Endodermal cell (in vitro differentiated cells): ENCODE measurements around the gene KISS1R. TPM values are rescaled to one million over a fixed set of nuclear protein-coding genes. Genes with fewer than 3 reads are reported as not detected.
A peak's percentile ranks its signal among the peaks of the same experiment; 100 is the strongest.

Experiments used
- DNase-seq: peaks from one replicate; pipeline ENCODE4 v3.0.0-alpha.2; 2017
- H3K27ac ChIP-seq: 2 replicates; pipeline ENCODE4 v1.5.1; 2013; ENCODE audit warnings: mild to moderate bottlenecking, low read depth, low read length, moderate library complexity
- H3K27me3 ChIP-seq: 2 replicates; pipeline ENCODE4 v1.6.1; 2013; ENCODE audit warnings: mild to moderate bottlenecking, low read length, moderate library complexity; ENCODE audit not compliant: insufficient read depth, control insufficient read depth, poor library complexity, severe bottlenecking
- H3K36me3 ChIP-seq: 2 replicates; pipeline ENCODE4 v1.7.0; 2013; ENCODE audit warnings: mild to moderate bottlenecking, low read length, moderate library complexity; ENCODE audit not compliant: control insufficient read depth, insufficient read depth
- H3K4me1 ChIP-seq: one replicate; pipeline ENCODE4 v1.7.0; 2013; ENCODE audit warnings: low read length; ENCODE audit not compliant: control insufficient read depth, insufficient read depth
- H3K4me3 ChIP-seq: 2 replicates; pipeline ENCODE4 v1.5.1; 2013; ENCODE audit warnings: mild to moderate bottlenecking, low read length, moderate library complexity
- H3K9ac ChIP-seq: 2 replicates; pipeline ENCODE4 v1.6.1; 2013; ENCODE audit warnings: mild to moderate bottlenecking, low read length, moderate library complexity; ENCODE audit not compliant: poor library complexity, severe bottlenecking; ENCODE audit errors: extremely low read depth
- H3K9me3 ChIP-seq: 2 replicates; pipeline ENCODE4 v1.6.1; 2013; ENCODE audit warnings: mild to moderate bottlenecking, low read length, moderate library complexity; ENCODE audit not compliant: control insufficient read depth
- H3K27ac Mint-ChIP-seq: 2 replicates; pipeline ENCODE4 v1.8.0; 2020; ENCODE audit warnings: mixed read lengths
- H3K27me3 Mint-ChIP-seq: 2 replicates; pipeline ENCODE4 v1.8.0; 2021; ENCODE audit warnings: mild to moderate bottlenecking, mixed read lengths; ENCODE audit not compliant: insufficient read depth
- H3K36me3 Mint-ChIP-seq: 2 replicates; pipeline ENCODE4 v1.8.0; 2020; ENCODE audit warnings: low read depth, mixed read lengths
- H3K4me1 Mint-ChIP-seq: 2 replicates; pipeline ENCODE4 v1.8.0; 2020; ENCODE audit warnings: mixed read lengths
- H3K4me3 Mint-ChIP-seq: 2 replicates; pipeline ENCODE4 v1.8.0; 2020; ENCODE audit warnings: mild to moderate bottlenecking, moderate library complexity, mixed read lengths
- H3K9me3 Mint-ChIP-seq: 2 replicates; pipeline ENCODE4 v1.8.0; 2020; ENCODE audit warnings: mild to moderate bottlenecking, mixed read lengths
- CTCF ChIP-seq: fragments of 200-600 bp; sonication (generic); conservative IDR thresholded peaks from 2 replicates; pipeline ENCODE4 v1.5.0; 2021; ENCODE audit warnings: antibody characterized with exemption, mild to moderate bottlenecking
- WGBS, 2 experiments: methylation state at CpG; one replicate each; pipeline versions ENCODE4 v1.1.5 to v1.1.7; 2013; ENCODE audit warnings: missing lambda C conversion rate in 2 of 2, mixed read lengths in 1 of 2; ENCODE audit not compliant: insufficient coverage in 1 of 2, insufficient read length in 1 of 2; 5-methylcytosine and 5-hydroxymethylcytosine counted together
- total RNA-seq, 2 donors: library from RNA; stranded (reverse); fragmentation: NEBNext Ultra II Directional in 1 of 2; extraction: Animal tissue kit (Norgen Biotek cat#: 25700) in 1 of 2; gene quantifications; 2 replicates in 1 of 2; 3 replicates in 1 of 2; pipeline ENCODE4 v1.2.1, GENCODE V29; 2021

KISS1R gene
- total RNA-seq, 2 donors from 2014 or later, result 0.73 TPM; not detected in 1

DNA sequence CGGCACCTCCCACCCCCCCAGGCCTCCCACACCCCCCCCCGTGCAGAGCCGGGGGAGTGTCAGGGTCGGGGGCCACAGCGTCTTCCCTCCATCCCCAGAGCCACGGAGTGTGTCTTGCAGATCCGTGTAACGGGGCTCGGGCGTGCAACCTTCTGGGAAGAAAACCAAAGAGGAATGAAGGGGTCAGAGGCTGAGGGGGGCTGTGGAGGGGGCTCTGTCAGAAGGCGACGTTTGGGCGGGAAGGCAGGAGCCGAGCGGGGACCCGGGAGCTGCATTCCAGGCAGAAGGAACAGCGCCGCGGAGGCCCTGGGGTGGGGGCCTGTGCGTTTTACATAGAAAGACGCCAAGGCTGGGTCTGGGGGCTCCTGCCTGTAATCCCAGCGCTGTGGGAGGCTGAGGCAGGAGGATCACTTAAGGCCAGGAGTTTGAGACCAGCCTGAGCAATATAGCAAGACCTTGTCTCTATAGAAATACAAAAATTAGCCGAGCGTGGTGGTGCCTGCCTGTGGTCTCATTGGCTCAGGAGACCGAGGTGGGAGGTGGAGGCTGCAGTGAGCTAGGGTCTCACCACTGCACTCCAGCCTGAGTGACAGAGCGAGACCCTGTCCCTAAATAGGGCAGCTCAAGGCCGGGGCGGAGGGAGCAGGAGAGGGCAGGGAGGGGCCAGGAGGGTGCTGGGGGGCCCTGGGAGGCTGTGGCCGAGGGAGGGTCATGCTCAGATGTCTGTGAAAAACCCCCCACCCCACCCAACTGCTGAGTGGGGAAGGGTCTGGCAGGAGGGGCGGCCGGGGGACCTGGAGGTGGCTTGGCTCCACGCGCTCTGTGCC lies 36.5 kb downstream of the KISS1R start:
- Histone ChIP-seq H3K4me1 (peaks cover 6% of the 10 kb centered on the region), H3K27ac (peak overlapping the region; percentile 53)

GRCh38 chr19:954272-954671 lies 37.1 kb downstream of the KISS1R start:
- no peak overlapping the region for H3K4me3 Mint-ChIP-seq
- WGBS, 2 experiments, result 86 to 89% methylated on average over 9 to 14 of the region's 14 CpGs
- H3K27me3 Mint-ChIP-seq, result no peaks in the 10 kb centered on the region
- TF ChIP-seq CTCF, result no peak
- H3K4me3 ChIP-seq, result no peak overlapping the region
- H3K9ac ChIP-seq, result no peak overlapping the region
- H3K27ac ChIP-seq, result peak overlapping the region; percentile 24
- no peak for DNase-seq
- H3K27ac Mint-ChIP-seq, result peak overlapping the region; percentile 90
- peaks cover 19% of the 10 kb centered on the region for H3K4me1 Mint-ChIP-seq
- H3K9me3 ChIP-seq, result no peaks in the 10 kb centered on the region
- peaks cover 6% of the 10 kb centered on the region for H3K36me3 ChIP-seq
- peaks cover 9% of the 10 kb centered on the region for H3K36me3 Mint-ChIP-seq
- H3K4me1 ChIP-seq, result peaks cover 6% of the 10 kb centered on the region
- H3K9me3 Mint-ChIP-seq, result no peaks in the 10 kb centered on the region
- H3K27me3 ChIP-seq, result no peaks in the 10 kb centered on the region

More for the DNA sequence above, 36.5 kb downstream of the KISS1R start:
- Histone ChIP-seq H3K9me3 (no peaks in the 10 kb centered on the region), H3K9ac (no peak overlapping the region), H3K4me3 (no peak overlapping the region), H3K36me3 (no peaks in the 10 kb centered on the region), H3K27me3 (no peaks in the 10 kb centered on the region)
- peak; percentile 81 for DNase-seq
- TF ChIP-seq CTCF, result no peak
- Mint-ChIP-seq H3K27me3 (no peaks in the 10 kb centered on the region), H3K4me3 (peak overlapping the region; percentile 35), H3K36me3 (peaks cover 6% of the 10 kb centered on the region), H3K4me1 (peaks cover 19% of the 10 kb centered on the region), H3K9me3 (no peaks in the 10 kb centered on the region), H3K27ac (peak overlapping the region; percentile 88)
- WGBS, 2 experiments, result 77 to 81% methylated on average over 25 to 32 of the region's 33 CpGs

GRCh38 chr19:954672-955494 lies 37.8 kb downstream of the KISS1R start:
- Mint-ChIP-seq H3K27me3 (no peaks in the 10 kb centered on the region), H3K9me3 (no peaks in the 10 kb centered on the region), H3K27ac (peak overlapping the region; percentile 90), H3K4me3 (no peak overlapping the region), H3K4me1 (peaks cover 19% of the 10 kb centered on the region), H3K36me3 (peaks cover 15% of the 10 kb centered on the region)
- no peak overlapping the region for H3K9ac ChIP-seq
- WGBS, 2 experiments, result 79 to 86% methylated on average over 17 to 43 of the region's 43 CpGs
- peak overlapping the region; percentile 44 for H3K27ac ChIP-seq
- no peaks in the 10 kb centered on the region for H3K27me3 ChIP-seq
- no peaks in the 10 kb centered on the region for H3K9me3 ChIP-seq
- TF ChIP-seq CTCF, result no peak
- H3K36me3 ChIP-seq, result peaks cover 12% of the 10 kb centered on the region
- no peak overlapping the region for H3K4me3 ChIP-seq
- DNase-seq, result peak; percentile 69
- peaks cover 6% of the 10 kb centered on the region for H3K4me1 ChIP-seq
